IPS DF 19.7 (cell line): Measurements from ENCODE around the gene PDIA3.
A peak's percentile ranks its signal among the peaks of the same experiment; 100 is the strongest.
"Not testable (repeated sequence)": the region's sequence is repeated elsewhere in the genome, so short reads cannot be mapped to it uniquely, and the experiment has no call there.

Experiments used
- DNase-seq: peaks from one replicate; pipeline ENCODE4 v3.0.0-alpha.2; 2013; ENCODE audit warnings: low read depth, low spot score

PDIA3 gene

DNA sequence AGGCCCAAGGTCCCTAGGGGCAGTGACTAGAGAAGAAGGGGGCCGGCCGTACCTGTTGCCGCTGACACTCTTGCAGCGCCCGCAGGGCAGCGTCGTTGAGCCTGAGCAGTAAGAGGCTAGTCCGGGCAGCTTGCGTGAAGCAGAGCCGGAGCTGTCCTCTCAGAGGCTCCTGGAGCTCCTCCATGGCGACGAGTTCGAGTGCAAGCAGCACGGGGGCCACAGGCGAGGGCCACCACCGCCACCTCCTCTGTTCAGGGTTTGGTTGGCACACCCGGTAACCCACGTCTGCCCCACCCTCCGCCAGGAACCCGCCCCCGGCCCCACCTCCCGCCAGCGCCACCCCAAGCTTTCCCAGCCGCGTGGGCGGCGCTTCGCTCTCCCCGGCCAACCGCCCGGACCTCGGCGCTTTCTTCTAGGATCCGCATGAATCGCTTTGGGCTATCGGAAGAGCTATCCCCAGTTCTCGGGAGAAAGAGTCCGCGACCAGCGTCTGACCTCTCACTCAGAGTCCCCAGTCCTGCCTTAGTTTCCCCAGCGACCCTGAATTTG is 30.6 kb downstream of the PDIA3 start, which contains the start of gene ELL3:
Gene ELL3 (minus strand): TSS at position 249 of the 549 bp plus-strand sequence. CDS start 65 bp downstream, at position 184.
- no peak for DNase-seq

DNA sequence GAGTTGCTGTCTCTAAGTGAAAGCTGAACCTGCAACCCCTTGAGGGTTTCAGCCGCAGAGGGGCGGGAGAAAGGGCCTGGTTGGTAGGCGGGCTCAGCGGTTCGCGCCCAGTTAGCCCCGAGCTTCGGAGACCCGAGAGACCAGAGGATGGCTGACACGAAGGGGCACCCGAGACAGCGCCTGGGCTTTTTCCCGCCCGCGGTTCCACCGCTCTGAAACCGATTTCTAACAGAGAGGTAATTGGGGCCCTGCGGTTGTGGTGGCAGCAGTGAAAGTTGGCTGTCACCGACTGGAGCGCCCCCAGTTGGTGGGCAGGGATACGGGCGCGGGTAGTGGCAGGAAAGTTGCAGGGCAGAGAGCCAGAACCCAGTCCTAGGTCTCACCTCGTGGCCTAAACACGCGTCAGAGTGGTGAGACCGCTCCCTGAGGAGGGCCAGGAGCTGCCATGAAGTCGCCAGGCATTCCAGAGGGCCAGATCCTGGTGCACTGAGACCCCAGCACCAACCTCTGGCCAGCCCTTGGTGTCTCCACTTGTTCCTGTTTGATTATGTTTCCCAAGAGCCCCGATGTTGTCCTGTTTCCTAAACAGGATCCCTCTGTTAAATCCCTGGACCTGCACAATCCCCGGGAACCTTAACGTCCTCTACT is 31.2 kb downstream of the PDIA3 start:
- no peak for DNase-seq

DNA sequence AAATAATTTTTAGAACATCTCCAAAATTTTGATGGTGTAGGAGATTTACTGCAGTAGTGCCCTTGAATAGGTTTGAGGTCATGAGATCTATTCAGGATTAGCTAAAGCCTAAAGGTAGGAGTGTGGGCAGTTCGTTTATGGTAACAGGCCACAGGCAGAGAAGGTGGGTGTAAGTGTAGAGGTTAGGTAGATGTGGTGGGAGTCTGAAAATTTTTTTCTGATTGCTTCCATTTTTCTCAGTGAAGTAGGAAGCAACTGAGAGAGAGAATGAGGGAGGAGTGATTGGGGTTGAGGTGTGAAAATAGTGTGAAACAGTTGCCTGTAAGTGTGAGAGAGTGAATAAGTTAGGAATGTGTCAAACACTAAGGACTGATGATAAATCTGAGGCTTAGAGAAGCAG is 32.8 kb downstream of the PDIA3 start:
- DNase-seq: no peak

DNA sequence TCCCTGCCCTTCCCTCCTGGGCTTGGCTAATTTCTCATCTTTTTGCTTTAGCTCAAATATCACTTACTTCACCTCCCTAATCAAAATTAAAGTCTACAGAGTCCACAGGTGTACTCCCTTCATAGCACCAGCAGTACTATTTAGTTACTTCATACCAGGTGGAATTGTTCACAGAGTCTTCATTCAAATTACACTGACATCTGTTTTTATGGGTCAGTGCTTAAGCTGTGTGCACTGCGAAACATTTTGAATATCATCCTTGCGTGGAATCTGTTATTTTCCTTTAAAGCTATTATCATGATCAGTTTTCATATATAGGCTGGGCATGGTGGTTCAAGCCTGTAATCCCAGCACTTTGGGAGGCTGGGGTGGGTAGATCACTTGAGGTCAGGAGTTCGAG is 43.2 kb downstream of the PDIA3 start:
- no peak for DNase-seq

DNA sequence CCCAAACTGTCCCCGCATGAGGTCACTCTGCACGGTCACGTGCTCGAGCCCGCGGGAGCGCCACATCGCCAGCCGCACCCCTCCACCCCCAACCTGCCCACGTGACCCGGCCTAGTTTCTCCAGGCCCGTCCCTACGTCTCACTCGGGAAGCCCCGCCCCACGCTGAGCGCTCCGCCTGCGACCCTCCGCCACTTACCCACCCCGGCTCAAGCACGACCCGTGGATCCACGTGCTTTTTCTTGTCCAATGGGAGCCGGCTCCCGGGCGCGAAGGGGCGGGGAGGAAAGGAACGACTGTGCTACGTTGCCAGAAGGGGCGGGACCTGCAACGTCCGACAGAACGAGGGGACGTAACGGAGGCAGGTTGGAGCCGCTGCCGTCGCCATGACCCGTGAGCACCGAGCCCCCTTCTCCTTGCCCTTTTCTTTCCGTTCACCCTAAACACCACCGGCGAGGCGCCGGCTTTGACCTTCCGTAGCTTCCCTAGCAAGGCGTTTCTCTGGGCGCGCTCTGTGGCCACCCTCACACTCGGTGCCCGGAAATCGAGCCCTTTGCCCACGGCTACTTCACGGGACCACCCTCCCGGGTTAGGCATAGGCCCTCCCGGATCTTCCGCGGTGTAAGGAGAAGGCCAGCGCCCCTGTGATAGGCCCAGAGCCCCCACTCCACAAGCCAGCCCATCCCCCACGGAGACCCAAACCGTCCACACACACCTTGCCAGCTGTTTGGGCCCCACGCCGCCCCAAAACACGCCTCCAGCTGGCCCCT is 45.9 kb downstream of the PDIA3 start, which contains the start of gene SERF2:
Gene SERF2 (plus strand): TSS at position 328 of the 768 bp plus-strand sequence. CDS start 57 bp downstream, at position 385.
- peak; percentile 90 for DNase-seq

DNA sequence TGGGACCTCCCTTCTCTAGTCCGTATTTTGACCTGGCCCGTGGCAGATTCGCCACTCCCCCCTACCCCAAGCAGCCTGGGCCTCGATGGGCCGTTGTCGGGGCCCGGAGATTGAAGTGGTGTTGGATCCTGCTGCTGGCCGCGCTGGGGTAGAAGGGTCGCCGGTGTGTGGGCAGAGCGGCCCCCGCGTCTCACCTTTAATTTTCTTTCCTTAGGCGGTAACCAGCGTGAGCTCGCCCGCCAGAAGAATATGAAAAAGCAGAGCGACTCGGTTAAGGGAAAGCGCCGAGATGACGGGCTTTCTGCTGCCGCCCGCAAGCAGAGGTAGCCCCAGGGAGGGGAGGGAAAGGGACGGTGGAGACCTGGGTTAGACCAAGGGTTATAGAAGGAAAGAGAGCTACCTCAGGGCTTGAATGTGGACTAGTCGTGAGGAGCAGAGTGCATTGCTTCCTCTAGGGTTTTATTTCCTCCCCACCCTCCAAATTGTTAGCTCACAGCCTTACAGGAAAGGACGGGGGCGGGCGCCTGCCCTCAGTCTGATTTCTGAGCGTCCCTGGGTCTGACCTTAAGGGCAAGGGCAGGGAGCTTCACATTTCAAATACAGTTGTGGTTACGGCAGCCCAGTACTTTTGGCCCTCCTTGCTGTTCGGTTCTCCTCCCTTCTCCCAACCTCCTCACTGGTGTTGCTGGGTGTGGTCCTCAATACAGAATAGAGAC is 46.7 kb downstream of the PDIA3 start:
- DNase-seq: no peak

DNA sequence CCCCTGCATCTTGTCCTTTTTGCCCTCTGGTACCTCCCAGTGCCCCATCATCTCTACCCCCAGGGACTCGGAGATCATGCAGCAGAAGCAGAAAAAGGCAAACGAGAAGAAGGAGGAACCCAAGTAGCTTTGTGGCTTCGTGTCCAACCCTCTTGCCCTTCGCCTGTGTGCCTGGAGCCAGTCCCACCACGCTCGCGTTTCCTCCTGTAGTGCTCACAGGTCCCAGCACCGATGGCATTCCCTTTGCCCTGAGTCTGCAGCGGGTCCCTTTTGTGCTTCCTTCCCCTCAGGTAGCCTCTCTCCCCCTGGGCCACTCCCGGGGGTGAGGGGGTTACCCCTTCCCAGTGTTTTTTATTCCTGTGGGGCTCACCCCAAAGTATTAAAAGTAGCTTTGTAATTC is 47.4 kb downstream of the PDIA3 start:
- DNase-seq: no peak

DNA sequence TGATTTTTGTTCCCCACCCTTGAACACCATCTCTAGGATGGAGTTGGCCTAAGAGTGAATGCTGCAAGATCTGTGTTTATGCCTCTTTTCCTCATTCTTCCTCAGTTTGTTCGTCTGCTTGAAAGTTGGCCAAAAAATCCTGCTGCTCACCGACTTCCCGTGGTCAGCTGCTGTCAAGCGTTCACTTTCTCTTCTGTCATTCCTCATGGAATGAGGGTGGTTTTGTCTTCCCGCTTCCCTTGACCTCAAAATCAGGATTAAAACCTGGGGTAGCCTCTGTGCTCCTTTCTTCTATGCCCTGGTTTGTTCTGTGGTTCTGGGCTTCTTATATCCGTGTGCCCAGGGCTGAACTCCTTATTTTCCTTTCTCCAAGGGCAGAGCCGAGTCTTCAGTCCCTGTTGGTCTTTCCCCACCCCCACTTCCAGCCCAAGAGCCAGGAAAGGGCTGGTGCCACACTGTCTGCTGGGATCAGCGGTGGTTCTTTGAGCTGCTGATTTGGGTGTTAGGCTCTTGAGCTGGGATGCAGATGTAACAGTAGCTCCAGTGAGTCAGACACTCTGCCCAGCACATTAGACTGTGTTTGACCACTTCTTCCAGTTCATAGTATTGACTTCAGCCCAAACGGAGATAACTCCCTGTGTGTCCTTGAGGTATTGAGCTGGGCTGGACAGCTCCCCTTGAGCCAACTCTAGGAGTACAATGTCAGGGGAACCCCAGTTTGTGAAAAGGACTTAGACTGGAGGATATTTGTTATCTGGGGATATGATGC is 48.2 kb downstream of the PDIA3 start:
- DNase-seq: no peak

DNA sequence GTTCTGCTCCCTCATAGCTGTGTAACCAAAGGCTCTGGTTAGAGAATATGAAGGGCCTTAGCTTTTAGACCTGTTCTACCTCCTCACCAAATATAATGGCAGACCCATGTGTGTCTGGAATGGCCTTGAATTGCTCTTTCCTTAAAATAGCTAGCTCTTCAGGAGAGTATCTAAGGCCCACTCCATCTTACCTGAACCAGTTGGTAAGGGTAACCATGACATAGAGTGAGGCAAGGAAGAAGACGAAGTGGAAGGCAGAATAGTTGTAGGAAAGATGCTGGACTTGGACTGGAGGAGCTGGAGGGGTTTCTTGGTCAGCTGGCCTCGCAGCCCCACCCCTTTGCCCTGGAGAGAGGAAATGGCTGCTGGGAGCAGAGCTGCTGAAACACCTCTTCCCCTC is 49.0 kb downstream of the PDIA3 start:
- no peak for DNase-seq

DNA sequence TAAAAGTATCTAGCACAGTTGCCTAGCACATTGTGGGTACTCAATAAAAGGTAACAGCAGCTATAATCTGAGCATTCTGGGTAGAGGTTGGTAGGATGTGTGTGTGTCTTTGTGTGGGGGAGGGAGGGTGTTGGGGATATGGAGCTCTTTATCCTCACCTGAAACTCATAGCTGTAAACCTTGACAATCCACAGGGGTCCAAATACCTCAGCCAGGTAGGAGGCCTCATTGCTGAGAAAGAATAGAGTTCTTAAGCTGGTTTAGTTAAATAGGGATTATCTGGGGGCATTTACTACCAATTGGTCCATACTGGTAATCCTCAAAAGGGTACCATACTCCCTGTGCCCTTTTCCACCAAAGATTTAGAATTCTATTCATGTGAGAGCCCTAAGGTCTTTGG is 49.8 kb downstream of the PDIA3 start:
- no peak for DNase-seq

DNA sequence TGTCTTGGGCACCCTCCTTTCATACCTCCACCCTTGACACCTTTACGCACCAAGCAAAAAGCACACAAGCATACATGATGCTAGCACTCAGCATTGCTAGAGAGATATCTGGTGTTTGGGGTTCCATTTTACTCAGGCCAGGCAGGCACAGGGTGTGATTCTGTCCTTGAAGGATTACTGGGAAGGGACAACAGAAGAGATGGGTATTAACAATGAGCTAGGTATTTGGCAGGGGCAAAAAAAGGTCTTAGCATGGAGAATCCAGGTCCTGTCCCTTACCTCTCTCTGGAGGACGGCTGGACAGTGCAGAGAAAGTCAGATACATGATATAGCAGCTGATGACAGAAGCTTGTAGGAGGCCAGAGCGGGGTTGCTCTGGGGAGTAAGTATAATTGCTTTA is 50.3 kb downstream of the PDIA3 start:
- DNase-seq: no peak

DNA sequence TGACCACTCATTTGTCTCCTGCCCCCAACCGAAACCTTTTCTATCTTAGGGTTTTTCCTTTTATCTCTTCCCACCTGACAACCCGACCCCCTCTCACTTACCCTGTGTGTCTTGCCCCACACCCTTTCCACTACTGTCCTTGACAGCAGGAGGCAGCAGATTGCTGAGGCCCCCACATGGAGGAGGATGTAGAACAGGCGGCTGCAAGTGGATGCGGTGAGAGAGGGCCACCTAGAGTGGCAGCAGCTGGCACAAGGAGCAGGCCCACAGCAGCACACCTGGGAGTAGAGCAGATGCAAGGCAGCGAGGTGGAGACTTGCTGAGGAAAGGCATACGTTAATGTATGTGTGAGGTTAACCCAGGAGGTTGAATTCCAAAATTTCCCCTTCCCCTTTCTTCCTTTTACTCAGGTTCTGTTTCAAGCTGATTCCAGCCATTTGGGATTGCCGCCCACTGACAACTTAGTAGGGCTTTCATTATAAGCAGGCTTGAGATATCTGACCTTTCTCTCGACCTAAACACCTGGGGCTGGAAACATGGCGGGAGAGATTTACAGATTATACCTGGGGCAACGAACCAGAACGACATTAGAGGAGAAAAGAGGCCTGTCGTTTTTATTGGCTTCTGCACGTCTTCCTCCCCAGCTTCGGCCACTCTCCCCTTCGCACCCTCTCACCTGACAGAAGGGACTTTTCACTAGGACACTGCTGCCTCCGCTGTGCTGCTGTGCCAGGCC is 53.1 kb downstream of the PDIA3 start:
- no peak for DNase-seq

DNA sequence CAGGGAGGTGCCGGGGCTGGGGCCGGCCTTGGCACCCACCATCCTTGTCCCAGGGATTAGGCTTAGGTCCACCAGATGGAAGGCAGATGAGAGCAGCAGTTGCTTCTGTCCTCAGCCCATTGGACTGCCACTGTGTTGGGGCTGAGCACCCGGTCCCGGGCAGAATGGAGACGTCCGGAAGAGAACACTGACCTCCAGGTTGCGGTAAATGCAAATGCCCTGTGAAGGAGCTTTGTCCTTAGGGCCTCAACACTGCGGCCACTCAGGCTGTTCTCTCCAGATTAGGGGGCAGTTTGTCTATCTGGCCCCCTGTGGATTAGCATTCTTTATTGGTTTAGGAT is 53.7 kb downstream of the PDIA3 start, which contains the start of gene SERINC4:
Gene SERINC4 (minus strand): TSS at position 276 of the 341 bp plus-strand sequence. CDS start 234 bp downstream, at position 42.
- no peak for DNase-seq

DNA sequence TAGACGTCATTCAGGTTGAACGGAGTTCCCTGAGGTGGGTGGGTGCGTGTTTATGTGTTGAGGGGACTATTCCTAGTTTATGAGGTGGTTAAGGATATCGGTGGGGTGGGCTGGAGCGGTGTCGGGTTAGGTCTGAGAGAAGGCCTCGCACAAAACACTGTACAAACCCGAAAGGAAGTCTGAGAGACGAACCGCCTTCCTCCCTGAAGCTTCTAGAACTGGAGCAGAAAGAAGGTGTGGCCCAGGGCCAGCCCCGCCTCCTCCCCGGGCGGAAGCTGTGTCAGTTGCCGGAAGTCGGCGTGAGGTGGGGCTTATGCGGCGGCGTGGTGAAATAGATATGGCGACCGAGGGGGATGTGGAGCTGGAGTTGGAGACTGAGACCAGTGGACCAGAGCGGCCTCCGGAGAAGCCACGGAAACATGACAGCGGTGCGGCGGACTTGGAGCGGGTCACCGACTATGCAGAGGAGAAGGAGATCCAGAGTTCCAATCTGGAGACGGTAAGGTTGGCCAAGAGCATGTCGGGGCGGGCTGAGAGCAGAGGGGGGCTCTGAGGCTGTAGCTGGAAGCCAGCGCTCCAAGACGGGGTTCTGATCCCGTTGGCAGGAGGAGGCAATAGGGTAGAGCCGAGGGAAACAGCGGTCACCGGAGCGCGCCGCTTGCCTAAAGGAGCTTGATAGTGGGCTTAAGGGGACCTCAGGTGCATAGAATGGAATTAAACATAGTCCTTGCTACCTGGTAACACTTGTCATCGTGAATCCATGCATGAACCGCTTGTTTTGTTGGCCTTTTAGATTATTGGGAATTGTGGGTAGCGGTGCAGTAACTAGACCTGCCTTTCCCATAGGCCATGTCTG is 54.3 kb downstream of the PDIA3 start, which contains the start of gene HYPK:
Gene HYPK (plus strand): TSS at position 314 of the 856 bp plus-strand sequence. CDS start 24 bp downstream, at position 338.
- no peak for DNase-seq

DNA sequence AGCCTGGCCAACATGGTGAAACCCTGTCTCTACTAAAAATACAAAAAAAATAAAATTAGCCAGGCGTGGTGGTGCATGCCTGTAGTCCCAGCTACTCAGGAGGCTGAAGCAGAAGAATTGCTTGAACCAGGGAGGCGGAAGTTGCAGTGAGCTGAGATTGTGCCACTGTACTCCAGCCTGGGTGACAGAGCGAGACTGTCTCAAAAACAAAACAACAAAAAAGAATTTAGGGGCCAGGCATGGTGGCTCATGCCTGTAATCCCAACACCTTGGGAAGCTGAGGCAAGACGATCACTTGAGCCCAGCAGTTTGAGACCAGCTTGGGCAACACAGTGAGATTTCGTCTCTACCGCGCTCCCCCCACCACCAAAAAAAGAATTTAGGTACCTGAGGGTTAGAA is 56.4 kb downstream of the PDIA3 start:
- not testable (repeated sequence) for DNase-seq

DNA sequence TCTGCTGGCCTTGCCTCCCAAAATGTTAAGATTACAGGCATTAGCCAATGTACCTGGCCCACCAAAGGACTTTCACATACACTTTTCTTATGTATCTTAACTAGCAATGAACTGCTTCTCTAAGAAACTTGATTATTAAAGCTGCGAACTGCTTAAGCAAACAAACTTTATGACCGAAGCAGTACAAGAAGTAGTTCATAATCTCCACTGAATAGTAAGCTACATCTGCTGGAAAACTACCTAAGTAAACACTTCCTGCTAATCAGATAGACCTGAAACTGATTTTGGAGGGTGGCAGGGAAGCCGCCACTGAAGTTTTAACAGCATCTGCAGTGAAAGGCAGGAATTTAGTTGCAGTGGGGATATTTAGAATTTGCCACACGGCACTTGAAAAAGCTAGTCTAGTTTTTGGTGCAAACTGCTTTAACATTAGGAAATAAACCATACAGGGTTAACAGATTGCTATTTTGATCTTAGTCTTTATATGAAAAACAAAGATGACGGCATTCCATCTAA is 62.3 kb downstream of the PDIA3 start:
- no peak for DNase-seq

DNA sequence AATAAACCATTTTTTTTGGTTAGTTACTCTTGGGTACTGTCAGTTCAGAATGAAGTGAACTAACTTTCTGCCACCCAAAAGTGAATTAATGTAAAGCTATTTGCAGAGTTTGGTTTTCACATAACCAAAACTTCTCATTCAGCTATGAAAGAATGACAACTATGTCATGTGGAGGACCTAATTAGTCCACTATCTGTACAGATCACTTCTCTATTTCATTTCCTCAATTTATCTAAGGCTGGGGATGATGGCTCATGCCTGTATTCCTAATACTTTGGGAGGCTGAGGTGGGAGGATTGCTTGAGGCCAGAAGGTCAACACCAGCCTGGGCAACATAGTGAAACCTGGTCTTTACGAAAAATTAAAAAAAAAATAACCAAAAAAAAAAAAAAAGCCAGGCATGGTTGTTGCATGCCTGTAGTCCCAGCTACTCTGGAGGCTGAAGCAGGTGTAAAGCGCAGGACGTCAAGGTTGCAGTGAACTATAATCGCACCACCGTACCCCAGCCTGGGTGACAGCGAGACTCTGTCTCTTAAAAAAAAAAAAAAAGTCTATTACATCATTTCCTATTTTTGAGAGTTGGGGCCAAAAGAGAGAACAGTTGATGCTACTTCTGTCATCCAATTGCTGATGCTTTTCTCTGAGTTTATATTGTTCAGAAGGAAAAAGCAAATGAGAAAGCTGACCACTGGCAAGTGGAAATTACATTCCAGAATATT is 62.9 kb downstream of the PDIA3 start:
- DNase-seq: no peak

DNA sequence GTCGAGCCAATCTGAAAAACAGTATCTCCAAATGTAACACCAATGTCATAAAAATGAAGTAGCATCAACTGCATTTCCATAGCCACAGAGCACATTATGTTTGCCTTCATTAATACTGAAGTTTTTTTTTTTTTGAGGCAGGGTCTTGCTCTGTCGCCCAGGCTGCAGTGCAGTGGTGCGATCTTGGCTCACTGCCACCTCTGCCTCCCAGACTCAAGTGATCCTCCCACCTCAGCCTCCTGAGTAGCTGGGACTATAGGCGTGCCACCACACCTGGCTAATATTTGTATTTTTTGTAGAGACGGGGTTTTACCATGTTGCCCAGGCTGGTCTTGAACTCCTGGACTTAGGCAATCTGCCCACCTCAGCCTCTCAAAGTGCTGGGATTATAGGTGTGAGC is 68.8 kb downstream of the PDIA3 start:
- DNase-seq: not testable (repeated sequence)

DNA sequence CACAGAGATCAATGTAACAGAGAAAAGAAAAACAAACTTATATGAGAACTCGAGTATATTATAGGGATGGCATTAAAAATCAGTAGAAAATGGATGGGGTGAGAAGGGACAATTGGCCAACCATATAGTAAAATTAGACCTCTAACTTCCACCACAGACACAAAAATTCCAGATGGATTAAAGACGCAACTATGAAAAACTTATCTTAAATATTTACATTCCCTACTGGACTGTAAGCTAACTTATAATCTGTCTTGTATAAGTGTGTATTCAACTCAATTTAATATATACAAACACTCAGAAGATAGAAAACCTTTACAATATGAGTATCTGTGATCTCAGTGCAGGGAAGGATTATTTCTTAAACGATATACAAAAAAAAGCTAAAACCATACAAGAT is 75.3 kb downstream of the PDIA3 start:
- no peak for DNase-seq
